IMR-90 (cell line): Measurements from ENCODE around the gene TNIP1. TPM values are rescaled to one million over a fixed set of nuclear protein-coding genes. Genes with fewer than 3 reads are reported as not detected.

Experiments used
- ATAC-seq: fragments of 200-7000 bp; cut with Tn5 transposase; 2 replicates; pipeline ENCODE4 v1.9.1; 2020; ENCODE audit warnings: low read depth, mild to moderate bottlenecking, moderate library complexity
- BruUV-seq: library from RNA; stranded (reverse); fragments of 400-500 nt; replicated peaks from 2 replicates; lab custom pipeline; 2021; lab: Mats Ljungman, UMichigan
- CTCF ChIA-PET: fragments of 300-600 bp; formaldehyde crosslinking; extraction: SDS; loops from one replicate; lab custom pipeline; 2021; ENCODE audit warnings: antibody characterized with exemption; lab: Yijun Ruan, JAX
- POLR2A ChIA-PET: fragments of 300-600 bp; sonication (Branson Sonifier 250); formaldehyde crosslinking; loops from one replicate; lab custom pipeline; 2022; ENCODE audit warnings: antibody characterized with exemption; ENCODE audit not compliant: unreplicated experiment; lab: Charles Lee
- DNase-seq: peaks from one replicate; pipeline ENCODE4 v3.0.0; 2013
- H2AFZ ChIP-seq: replicated peaks from 2 replicates; pipeline ENCODE3; 2013; ENCODE audit warnings: low read length, mild to moderate bottlenecking; ENCODE audit not compliant: poor library complexity
- H2AK5ac ChIP-seq: 2 replicates; pipeline ENCODE4 v1.6.1; 2013; ENCODE audit warnings: low read depth, low read length, inconsistent platforms
- H2AK9ac ChIP-seq: replicated peaks from 2 replicates; pipeline ENCODE3; 2013; ENCODE audit warnings: mild to moderate bottlenecking, low read depth, low read length, moderate library complexity; ENCODE audit not compliant: poor library complexity
- H2BK120ac ChIP-seq: 2 replicates; pipeline ENCODE4 v1.6.1; 2013; ENCODE audit warnings: low read depth, low read length, inconsistent platforms
- H2BK15ac ChIP-seq: 3 replicates; pipeline ENCODE4 v1.6.1; 2013; ENCODE audit warnings: low read depth, low read length, inconsistent platforms
- H2BK20ac ChIP-seq: 2 replicates; pipeline ENCODE4 v1.6.1; 2013; ENCODE audit warnings: low read depth, mild to moderate bottlenecking, inconsistent platforms, low read length, moderate library complexity
- H2BK5ac ChIP-seq: 2 replicates; pipeline ENCODE4 v1.6.1; 2013; ENCODE audit warnings: mild to moderate bottlenecking, low read depth, low read length, inconsistent platforms; ENCODE audit not compliant: poor library complexity, severe bottlenecking
- H3K14ac ChIP-seq: replicated peaks from 2 replicates; pipeline ENCODE4 v1.6.1; 2013; ENCODE audit warnings: low read depth, low read length, inconsistent platforms
- H3K18ac ChIP-seq: 2 replicates; pipeline ENCODE4 v1.6.1; 2013; ENCODE audit warnings: low read depth, low read length, control low read depth
- H3K23ac ChIP-seq: 2 replicates; pipeline ENCODE4 v1.6.1; 2013; ENCODE audit warnings: low read depth, low read length, inconsistent platforms
- H3K27ac ChIP-seq: 2 replicates; pipeline ENCODE4 v1.5.1; 2013; ENCODE audit warnings: mild to moderate bottlenecking, control low read depth, low read length; ENCODE audit not compliant: insufficient read depth
- H3K27me3 ChIP-seq: 2 replicates; pipeline ENCODE4 v1.6.1; 2013; ENCODE audit warnings: low read length; ENCODE audit not compliant: control insufficient read depth, insufficient read depth
- H3K36me3 ChIP-seq: 2 replicates; pipeline ENCODE4 v1.6.1; 2013; ENCODE audit warnings: low read length, mixed read lengths; ENCODE audit not compliant: control insufficient read depth, insufficient read depth
- H3K4ac ChIP-seq: 2 replicates; pipeline ENCODE4 v1.6.1; 2013; ENCODE audit warnings: low read depth, low read length, inconsistent platforms
- H3K4me1 ChIP-seq: 2 replicates; pipeline ENCODE4 v1.6.1; 2013; ENCODE audit warnings: low read length, mixed read lengths; ENCODE audit not compliant: control insufficient read depth, insufficient read depth
- H3K4me2 ChIP-seq: 2 replicates; pipeline ENCODE4 v1.6.1; 2013; ENCODE audit warnings: low read depth, mild to moderate bottlenecking, control low read depth, low read length, moderate library complexity
- H3K4me3 ChIP-seq: 2 replicates; pipeline ENCODE4 v1.5.1; 2013; ENCODE audit warnings: low read depth, mild to moderate bottlenecking, control low read depth, low read length, moderate library complexity; ENCODE audit not compliant: insufficient read depth
- H3K56ac ChIP-seq: 2 replicates; pipeline ENCODE4 v1.6.1; 2013; ENCODE audit warnings: low read length, inconsistent platforms; ENCODE audit not compliant: insufficient read depth; ENCODE audit errors: extremely low read depth
- H3K79me1 ChIP-seq, 2 experiments: 2 replicates each; pipeline ENCODE4 v1.6.1; 2013; ENCODE audit warnings: low read length in 2 of 2, inconsistent platforms in 1 of 2, low read depth in 1 of 2
- H3K9ac ChIP-seq: 2 replicates; pipeline ENCODE4 v1.6.1; 2013; ENCODE audit warnings: low read depth, low read length, control low read depth
- H3K9me1 ChIP-seq: 2 replicates; pipeline ENCODE4 v1.6.1; 2013; ENCODE audit warnings: low read length, inconsistent platforms; ENCODE audit not compliant: insufficient read depth
- H3K9me3 ChIP-seq: 2 replicates; pipeline ENCODE4 v1.6.1; 2013; ENCODE audit warnings: low read length; ENCODE audit not compliant: control insufficient read depth, insufficient read depth
- H4K20me1 ChIP-seq: 2 replicates; pipeline ENCODE4 v1.6.1; 2013; ENCODE audit warnings: low read length, inconsistent platforms; ENCODE audit not compliant: insufficient read depth
- H4K5ac ChIP-seq: 2 replicates; pipeline ENCODE4 v1.6.1; 2013; ENCODE audit warnings: mild to moderate bottlenecking, low read depth, low read length, control low read depth
- H4K8ac ChIP-seq, 2 experiments: 2 replicates each; pipeline ENCODE4 v1.6.1; 2013; ENCODE audit warnings: low read depth in 2 of 2, low read length in 2 of 2, control low read depth in 1 of 2, inconsistent platforms in 1 of 2
- H4K91ac ChIP-seq: 2 replicates; pipeline ENCODE4 v1.6.1; 2013; ENCODE audit warnings: low read depth, low read length, inconsistent platforms; ENCODE audit not compliant: insufficient read depth
- BHLHE40 ChIP-seq: fragments of 150-350 bp; IDR thresholded peaks from 2 replicates; pipeline ENCODE4 v1.6.1; 2016; ENCODE audit warnings: mild to moderate bottlenecking, low read depth, low read length
- CEBPB ChIP-seq: IDR thresholded peaks from 2 replicates; pipeline ENCODE4 v1.6.1; 2012; ENCODE audit warnings: low read depth, low read length, improper control_type of control experiment
- CHD1 ChIP-seq: IDR thresholded peaks from 2 replicates; pipeline ENCODE4 v1.6.1; 2012; ENCODE audit warnings: low read depth, low read length, improper control_type of control experiment
- CTCF ChIP-seq: conservative IDR thresholded peaks from 2 replicates; pipeline ENCODE4 v1.5.1; 2012; ENCODE audit warnings: mild to moderate bottlenecking, low read depth, low read length, improper control_type of control experiment
- ELK1 ChIP-seq: fragments of 150-350 bp; IDR thresholded peaks from 2 replicates; pipeline ENCODE4 v1.6.1; 2016; ENCODE audit warnings: low read depth, mild to moderate bottlenecking, low read length, moderate library complexity, borderline replicate concordance
- FOS ChIP-seq: fragments of 150-350 bp; IDR thresholded peaks from 2 replicates; pipeline ENCODE4 v1.6.1; 2016; ENCODE audit warnings: low read depth, low read length
- MAZ ChIP-seq: IDR thresholded peaks from 2 replicates; pipeline ENCODE4 v1.6.1; 2012; ENCODE audit warnings: low read depth, mild to moderate bottlenecking, low read length, improper control_type of control experiment, moderate library complexity, borderline replicate concordance
- MXI1 ChIP-seq: IDR thresholded peaks from 2 replicates; pipeline ENCODE4 v1.6.1; 2012; ENCODE audit warnings: low read depth, mild to moderate bottlenecking, low read length, moderate library complexity, borderline replicate concordance
- NFE2L2 ChIP-seq: fragments of 150-350 bp; IDR thresholded peaks from 2 replicates; pipeline ENCODE4 v1.6.1; 2016; ENCODE audit warnings: low read depth, mild to moderate bottlenecking, low read length
- POLR2A ChIP-seq: IDR thresholded peaks from 2 replicates; pipeline ENCODE4 v1.6.1; 2012; ENCODE audit warnings: mild to moderate bottlenecking, low read depth, low read length
- RAD21 ChIP-seq: IDR thresholded peaks from 2 replicates; pipeline ENCODE4 v1.6.1; 2012; ENCODE audit warnings: low read length, improper control_type of control experiment
- RFX5 ChIP-seq: IDR thresholded peaks from 2 replicates; pipeline ENCODE4 v1.8.0; 2012; ENCODE audit warnings: low read depth, mild to moderate bottlenecking, low read length, moderate library complexity
- SMC3 ChIP-seq: fragments of 150-350 bp; IDR thresholded peaks from 2 replicates; pipeline ENCODE4 v1.6.1; 2016; ENCODE audit warnings: low read depth, mild to moderate bottlenecking, antibody characterized with exemption, low read length, moderate library complexity
- USF2 ChIP-seq: fragments of 150-350 bp; IDR thresholded peaks from 2 replicates; pipeline ENCODE4 v1.6.1; 2017; ENCODE audit warnings: mild to moderate bottlenecking, antibody characterized with exemption, low read length, low read depth
- WGBS, 2 experiments: methylation state at CpG; one replicate each; pipeline versions ENCODE4 v1.1.5 to v1.1.7; 2013; ENCODE audit warnings: missing lambda C conversion rate in 2 of 2; ENCODE audit not compliant: insufficient read length in 1 of 2; ENCODE audit errors: extremely low coverage in 2 of 2; 5-methylcytosine and 5-hydroxymethylcytosine counted together
- dilution Hi-C: fragments of 300-500 bp; cut with HindIII; formaldehyde crosslinking; loops from one replicate; pipeline ENCODE4 v1.14.3; 2018; ENCODE audit warnings: low sequenced_read_pairs; ENCODE audit not compliant: unreplicated experiment
- in situ Hi-C: fragments of 300-500 bp; cut with MboI; formaldehyde crosslinking; loops from 3 replicates; pipeline ENCODE4 v1.14.3; 2019; ENCODE audit warnings: low sequenced_read_pairs, inconsistent platforms, mixed read lengths
- intact Hi-C: fragments of 100-400 bp; cut with micrococcal nuclease; formaldehyde crosslinking; loops from 2 replicates; pipeline ENCODE4 v1.10.0; 2022
- polyA plus RNA-seq, 3 experiments: library from polyadenylated mRNA; depleted of rRNA; stranded (reverse); fragments of >200 nt; gene quantifications; 2 replicates each; pipeline ENCODE4 v1.2.3, GENCODE V29; 2012; ENCODE audit warnings: low replicate concordance in 1 of 3
- total RNA-seq: library from RNA; depleted of rRNA; stranded (reverse); fragments of >200 nt; gene quantifications from 2 replicates; pipeline ENCODE4 v1.2.3, GENCODE V29; 2012

TNIP1 gene
- total and polyA plus RNA-seq, 2 of the 4 experiments (the other 2 are of a cell fraction): 63.8 to 92.8 TPM

- Histone ChIP-seq H3K4me2 (no peak overlapping the region), H2AFZ (peak overlapping the region; percentile 40), H3K4me1 (peaks cover 6% of the 10 kb centered on the region), H2BK120ac (no peak overlapping the region), H3K56ac (no peak overlapping the region), H3K9me1 (peaks cover 16% of the 10 kb centered on the region), H4K20me1 (0 out of 2 replicates have a peak, but pooled peaks cover 3% of the 10 kb centered on the region), H3K27ac (no peak overlapping the region), H2BK15ac (no peak overlapping the region), H3K4ac (no peak overlapping the region), H4K5ac (no peak overlapping the region), H2BK20ac (no peak overlapping the region), H3K36me3 (peaks cover 51% of the 10 kb centered on the region), H3K18ac (no peak overlapping the region), H3K9ac (no peak overlapping the region), H2AK9ac (no peak overlapping the region), H4K8ac (no peak overlapping the region), H3K9me3 (no peaks in the 10 kb centered on the region), H3K27me3 (no peaks in the 10 kb centered on the region), H3K14ac (no peak overlapping the region), H3K4me3 (no peak overlapping the region), H4K91ac (no peak overlapping the region), H2AK5ac (no peak overlapping the region), H3K79me1 (peaks cover 19 to 71% of the 10 kb centered on the region in 2 experiments), H2BK5ac (no peak overlapping the region), H3K23ac (no peak overlapping the region)
- BruUV-seq: no TSS peak
- WGBS, 2 experiments: 93 to 100% methylated on average over 2 to 10 of the region's 25 CpGs
- ATAC-seq (no peak), DNase-seq (no peak)
- ChIA-PET POLR2A (no interaction called here), CTCF (interaction anchor here (1.0 kb wide), 1 partner anchor 59 kb away, joined by 3 read pairs; no protein-coding TSS in a partner anchor)
- in situ Hi-C loops: no loop called here
- intact Hi-C loops: no loop called here
- dilution Hi-C loops: no loop called here
- no peak for TF ChIP-seq CHD1
- TF ChIP-seq RAD21: no peak
- no peak for TF ChIP-seq ELK1
- no peak for TF ChIP-seq MXI1
- no peak for TF ChIP-seq NFE2L2
- TF ChIP-seq RFX5: no peak
- no peak for TF ChIP-seq POLR2A
- no peak for TF ChIP-seq SMC3
- TF ChIP-seq CEBPB: no peak
- no peak for TF ChIP-seq BHLHE40
- no peak for TF ChIP-seq MAZ
- no peak for TF ChIP-seq FOS
- no peak for TF ChIP-seq CTCF
- no peak for TF ChIP-seq USF2
Measured at GRCh38 chr5:151056379-151057325, 24.2 kb downstream of the TNIP1 start.
